Activated CD4-positive, alpha-beta T cell treated with anti-CD3 and anti-CD28 coated beads, Interleukin-2, amount 10 ng/mL, durations not matched to agents 7 days and 5 days (primary cell): ENCODE data around the gene RDH5. TPM values are rescaled to one million over a fixed set of nuclear protein-coding genes. Genes with fewer than 3 reads are reported as not detected.

Experiments used
- CTCF ChIA-PET: fragments of 350-600 bp; sonication (Branson Sonifier 250); formaldehyde crosslinking; loops from one replicate; lab custom pipeline; 2021; ENCODE audit warnings: antibody characterized with exemption; lab: Charles Lee
- POLR2A ChIA-PET: fragments of 350-600 bp; sonication (Branson Sonifier 250); formaldehyde crosslinking; loops from one replicate; lab custom pipeline; 2021; ENCODE audit warnings: antibody characterized with exemption; lab: Charles Lee
- DNase-seq: peaks from one replicate; pipeline ENCODE4 v3.0.0-alpha.2; 2020
- H3K27ac Mint-ChIP-seq: one replicate; pipeline ENCODE4 v1.8.0; 2021; ENCODE audit warnings: mild to moderate bottlenecking, moderate library complexity, mixed read lengths
- H3K27me3 Mint-ChIP-seq: one replicate; pipeline ENCODE4 v1.8.0; 2021; ENCODE audit warnings: mixed read lengths
- H3K36me3 Mint-ChIP-seq: one replicate; pipeline ENCODE4 v1.8.0; 2021; ENCODE audit warnings: low read depth, mixed read lengths
- H3K4me1 Mint-ChIP-seq: one replicate; pipeline ENCODE4 v1.8.0; 2021; ENCODE audit warnings: mixed read lengths
- H3K4me3 Mint-ChIP-seq: one replicate; pipeline ENCODE4 v1.8.0; 2021; ENCODE audit warnings: mild to moderate bottlenecking, moderate library complexity, mixed read lengths
- H3K9me3 Mint-ChIP-seq: one replicate; pipeline ENCODE4 v1.8.0; 2021; ENCODE audit warnings: mixed read lengths
- total RNA-seq, 2 experiments: library from RNA; stranded (reverse); gene quantifications; one replicate each; pipeline ENCODE4 v1.2.3, GENCODE V29; 2021

RDH5 gene
- total RNA-seq, 2 experiments from 2014 or later: 23.3 to 25.8 TPM

DNA sequence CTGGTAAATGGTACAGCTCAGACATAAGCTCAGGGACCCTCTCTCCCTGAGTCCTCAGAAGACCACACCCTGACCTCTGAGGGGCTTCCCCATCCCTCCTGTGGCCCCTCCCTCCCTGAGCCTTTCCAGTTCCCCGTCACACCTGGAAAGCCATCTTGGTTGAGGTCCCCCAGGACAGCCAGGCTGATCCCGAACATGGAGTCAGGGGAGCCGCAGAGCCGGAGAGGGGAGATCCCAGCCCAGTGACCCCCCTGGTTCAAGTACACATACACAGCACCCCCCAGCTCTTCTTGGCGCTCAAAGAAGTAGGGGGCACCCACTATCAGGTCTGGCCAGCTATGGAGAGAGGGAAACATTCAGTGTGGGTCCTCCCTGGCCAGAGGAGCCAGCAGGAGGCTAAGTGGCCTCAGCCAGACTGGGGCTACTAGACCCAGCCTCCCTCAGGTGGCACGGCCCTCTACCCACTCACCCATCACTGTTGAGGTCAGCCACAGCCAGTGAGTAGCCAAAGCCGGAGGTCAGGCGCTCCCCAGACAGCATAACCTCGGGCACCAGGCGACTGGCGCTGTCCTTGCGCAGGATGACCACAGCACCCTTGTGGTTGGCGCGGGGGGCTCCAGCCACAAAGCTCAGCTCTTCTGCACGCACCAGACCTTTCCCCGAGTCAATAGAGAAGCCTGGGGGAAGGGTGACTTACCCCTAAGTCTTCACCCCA is 21.8 kb upstream of the RDH5 start:
- ChIA-PET POLR2A (no interaction called here), CTCF (interaction anchor here (1.4 kb wide), 1 partner anchor 15 kb away, joined by 3 read pairs; no protein-coding TSS in a partner anchor)
- Mint-ChIP-seq H3K4me1 (no peaks in the 10 kb centered on the region), H3K27me3 (no peaks in the 10 kb centered on the region), H3K4me3 (no peak overlapping the region), H3K9me3 (no peaks in the 10 kb centered on the region), H3K36me3 (no peaks in the 10 kb centered on the region), H3K27ac (no peak overlapping the region)
- DNase-seq: no peak

DNA sequence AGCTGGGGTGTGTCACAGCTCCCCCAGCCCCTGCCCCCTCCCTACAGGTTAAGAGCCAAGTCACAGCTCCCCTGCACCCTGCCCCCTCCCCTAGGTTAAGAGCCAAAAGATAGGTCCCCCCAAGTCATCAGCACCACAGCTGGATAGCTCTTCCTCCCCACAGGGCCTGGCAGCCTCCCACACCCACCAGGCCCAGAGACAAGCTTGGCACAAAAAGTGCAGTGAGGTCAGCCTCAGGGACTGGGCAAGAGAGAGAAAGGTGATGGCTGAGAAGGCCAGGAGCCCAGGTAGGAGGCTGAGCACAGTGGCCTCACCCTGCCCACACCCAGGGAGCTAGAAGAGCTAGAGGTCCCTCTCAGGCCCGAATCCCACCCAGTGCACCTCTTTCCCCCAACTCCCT is 21.2 kb upstream of the RDH5 start:
- CTCF ChIA-PET: interaction anchor here (1.4 kb wide), 1 partner anchor 15 kb away, joined by 3 read pairs; no protein-coding TSS in a partner anchor
- Mint-ChIP-seq H3K27ac (peak overlapping the region; percentile 22), H3K27me3 (no peaks in the 10 kb centered on the region)

DNA sequence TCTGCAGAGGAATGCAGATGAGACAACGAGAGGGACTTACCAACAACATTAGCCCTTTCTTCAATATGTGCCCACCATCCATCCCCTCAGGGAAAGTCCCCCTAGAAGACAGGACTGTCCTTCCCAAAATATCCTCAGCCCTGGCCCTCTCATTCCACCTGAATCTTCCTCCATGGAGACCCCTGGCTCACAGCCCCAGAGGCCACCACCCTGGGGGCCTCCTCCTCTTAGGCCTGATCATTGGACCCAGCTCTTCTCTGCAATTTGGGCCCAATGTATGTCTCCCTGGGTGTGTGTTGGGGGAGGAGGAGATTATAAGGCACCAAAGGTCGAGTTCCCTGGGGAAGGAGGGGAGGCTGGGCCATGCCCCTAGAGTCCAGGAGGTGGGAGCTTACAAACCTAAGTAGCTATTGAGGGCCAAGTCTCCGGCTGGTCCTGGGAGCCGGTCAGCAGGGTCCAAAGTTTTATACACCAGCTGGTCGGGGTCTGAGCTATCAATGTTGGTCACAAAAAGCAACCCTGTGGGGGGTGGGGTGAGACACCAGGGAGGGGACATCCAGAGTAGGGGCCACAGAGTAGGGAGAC is 20.6 kb upstream of the RDH5 start:
- H3K27me3 Mint-ChIP-seq: no peaks in the 10 kb centered on the region

More for the DNA sequence above, 21.2 kb upstream of the RDH5 start:
- DNase-seq: no peak
- Mint-ChIP-seq H3K4me3 (no peak overlapping the region), H3K4me1 (no peaks in the 10 kb centered on the region), H3K9me3 (no peaks in the 10 kb centered on the region), H3K36me3 (no peaks in the 10 kb centered on the region)
- POLR2A ChIA-PET: no interaction called here

DNA sequence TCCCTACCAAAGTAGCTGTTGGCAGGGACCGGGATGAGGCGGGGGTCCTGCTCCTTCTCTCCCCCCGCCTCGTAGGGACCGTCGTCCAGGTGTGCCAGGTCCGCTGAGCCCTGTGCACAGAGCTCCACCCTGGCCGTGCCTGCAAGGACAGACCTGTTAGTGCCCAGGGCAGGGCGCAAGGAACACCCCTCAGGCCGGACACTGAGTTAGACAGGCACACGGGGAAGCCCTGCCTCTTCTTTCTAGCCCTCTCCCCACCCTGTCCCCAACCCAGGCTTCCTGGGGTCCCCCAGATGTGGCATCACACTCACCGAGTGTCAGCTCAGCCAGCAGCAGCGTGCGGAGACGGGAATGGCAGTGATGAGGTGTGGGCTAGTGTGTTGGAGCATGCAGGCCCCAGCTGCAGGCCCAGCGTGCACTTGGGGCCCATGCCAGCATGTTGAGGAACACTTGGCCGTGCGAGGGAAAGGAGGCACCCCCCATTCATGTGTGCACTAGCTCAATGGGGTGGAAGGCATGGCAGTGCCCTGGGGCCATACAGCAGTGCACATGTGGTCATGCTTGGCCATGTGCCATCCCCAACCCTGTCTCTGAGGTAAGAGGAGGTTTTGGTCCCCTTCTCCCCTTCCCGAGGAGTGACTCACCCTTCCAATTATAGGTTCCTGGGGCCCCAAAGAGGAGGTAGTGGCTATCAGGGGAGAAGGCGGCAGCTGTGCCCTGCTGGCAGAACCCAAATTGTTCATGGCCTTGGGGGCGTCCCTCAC is 19.8 kb upstream of the RDH5 start:
- ChIA-PET POLR2A (no interaction called here), CTCF (interaction anchor here (1.3 kb wide), 1 partner anchor 10 kb away, joined by 5 read pairs; no protein-coding TSS in a partner anchor)
- no peak overlapping the region for H3K27ac Mint-ChIP-seq
- no peak overlapping the region for H3K4me3 Mint-ChIP-seq
- no peaks in the 10 kb centered on the region for H3K9me3 Mint-ChIP-seq
- no peaks in the 10 kb centered on the region for H3K27me3 Mint-ChIP-seq
- DNase-seq: no peak
- H3K4me1 Mint-ChIP-seq: no peaks in the 10 kb centered on the region
- no peaks in the 10 kb centered on the region for H3K36me3 Mint-ChIP-seq

More for the DNA sequence above, 20.6 kb upstream of the RDH5 start:
- no peak overlapping the region for H3K27ac Mint-ChIP-seq
- CTCF ChIA-PET: interaction anchor here (1.4 kb wide), 1 partner anchor 16 kb away, joined by 3 read pairs; no protein-coding TSS in a partner anchor
- H3K36me3 Mint-ChIP-seq: no peaks in the 10 kb centered on the region
- no peaks in the 10 kb centered on the region for H3K9me3 Mint-ChIP-seq
- no peak overlapping the region for H3K4me3 Mint-ChIP-seq
- H3K4me1 Mint-ChIP-seq: no peaks in the 10 kb centered on the region
- POLR2A ChIA-PET: no interaction called here
- no peak for DNase-seq

DNA sequence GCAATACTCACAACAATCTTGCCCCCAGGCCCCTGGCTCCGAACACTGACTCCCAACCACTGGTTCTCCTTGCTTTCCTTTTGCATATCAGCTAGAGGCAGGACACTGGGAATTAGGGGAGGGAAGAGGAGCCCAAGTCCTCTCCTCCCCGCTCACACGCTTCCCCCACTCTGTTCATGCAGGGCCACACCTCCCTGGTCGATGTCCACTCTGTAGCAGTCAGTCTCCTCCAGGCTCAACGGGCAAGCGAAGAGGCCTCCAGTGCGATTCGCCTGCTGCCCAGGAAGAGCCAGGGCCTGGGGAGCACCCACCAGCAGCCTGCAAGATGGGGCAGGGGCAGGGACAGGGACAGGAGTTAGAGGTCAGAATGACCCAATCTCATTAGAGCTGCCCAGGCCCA is 17.3 kb upstream of the RDH5 start:
- peaks cover 11% of the 10 kb centered on the region for H3K27me3 Mint-ChIP-seq
- H3K9me3 Mint-ChIP-seq: no peaks in the 10 kb centered on the region
- H3K27ac Mint-ChIP-seq: no peak overlapping the region
- peaks cover 7% of the 10 kb centered on the region for H3K4me1 Mint-ChIP-seq
- POLR2A ChIA-PET: no interaction called here
- H3K4me3 Mint-ChIP-seq: no peak overlapping the region
- H3K36me3 Mint-ChIP-seq: no peaks in the 10 kb centered on the region
- no peak for DNase-seq
- CTCF ChIA-PET: no interaction called here

DNA sequence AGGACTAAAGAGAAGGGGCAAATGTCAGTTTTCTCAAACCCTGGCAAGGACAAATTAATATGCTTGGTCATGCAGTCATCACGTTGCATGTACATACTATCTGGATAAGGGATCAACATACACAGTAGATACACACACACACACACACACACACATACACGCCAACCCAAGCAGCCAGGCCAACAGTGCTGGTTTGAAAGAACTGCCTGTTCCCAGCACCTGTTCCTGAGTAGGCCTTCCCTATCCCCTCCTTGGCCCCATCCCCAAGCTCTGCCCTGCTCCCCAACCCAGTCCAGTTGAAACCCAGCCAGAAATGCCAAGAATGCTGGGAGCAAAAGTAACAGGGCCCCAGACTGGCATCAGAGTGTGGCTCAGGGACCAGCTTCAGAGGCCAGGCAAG is 16.9 kb upstream of the RDH5 start:
- H3K36me3 Mint-ChIP-seq: no peaks in the 10 kb centered on the region
- no peaks in the 10 kb centered on the region for H3K9me3 Mint-ChIP-seq
- no peak for DNase-seq
- POLR2A ChIA-PET: no interaction called here
- CTCF ChIA-PET: no interaction called here
- peaks cover 14% of the 10 kb centered on the region for H3K27me3 Mint-ChIP-seq
- no peak overlapping the region for H3K4me3 Mint-ChIP-seq
- H3K4me1 Mint-ChIP-seq: peaks cover 11% of the 10 kb centered on the region
- H3K27ac Mint-ChIP-seq: no peak overlapping the region

DNA sequence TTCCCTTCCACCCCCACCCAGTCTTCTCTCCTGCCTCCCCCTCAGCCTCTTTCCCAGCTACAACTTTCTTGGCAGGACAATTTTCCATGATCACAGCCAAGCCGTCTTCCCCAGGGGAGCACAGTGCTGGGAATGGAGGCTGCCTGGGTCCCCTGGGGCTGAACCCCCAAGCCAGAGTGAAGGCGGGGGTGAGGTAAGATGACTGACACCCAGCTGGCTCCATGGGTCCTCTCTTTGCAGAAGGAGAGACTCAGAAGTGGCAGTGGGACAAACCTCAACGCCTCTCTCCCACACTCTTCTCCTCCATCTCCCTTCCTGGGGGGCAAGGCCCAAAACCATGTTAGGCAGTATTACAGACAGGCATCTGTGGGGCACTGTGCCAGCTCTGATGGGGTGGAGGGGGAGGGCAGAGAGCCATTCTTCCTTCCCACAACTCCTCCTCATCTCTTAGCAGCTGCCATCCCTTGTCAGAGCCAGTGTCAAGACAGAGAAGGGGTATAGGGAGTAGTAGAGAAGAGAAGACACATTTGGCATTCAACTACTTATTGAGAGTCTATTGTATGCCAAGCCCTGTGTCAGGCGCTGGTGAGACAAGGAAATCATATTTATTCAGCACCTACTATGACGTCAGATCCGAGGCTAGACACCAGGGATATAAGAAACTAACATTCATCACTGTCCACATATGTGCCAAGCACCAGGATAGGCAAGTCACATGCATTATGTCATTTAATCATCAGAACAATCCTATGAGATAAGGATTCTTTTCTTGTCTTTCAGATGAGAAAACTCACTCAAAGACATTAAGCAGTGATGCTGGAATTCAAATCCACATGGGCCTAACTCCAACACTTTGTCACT is 16.1 kb upstream of the RDH5 start:
- DNase-seq: no peak
- H3K4me3 Mint-ChIP-seq: no peak overlapping the region
- H3K27ac Mint-ChIP-seq: no peak overlapping the region
- H3K36me3 Mint-ChIP-seq: no peaks in the 10 kb centered on the region
- H3K4me1 Mint-ChIP-seq: peaks cover 18% of the 10 kb centered on the region
- peaks cover 22% of the 10 kb centered on the region for H3K27me3 Mint-ChIP-seq
- ChIA-PET POLR2A (no interaction called here), CTCF (no interaction called here)
- H3K9me3 Mint-ChIP-seq: no peaks in the 10 kb centered on the region

DNA sequence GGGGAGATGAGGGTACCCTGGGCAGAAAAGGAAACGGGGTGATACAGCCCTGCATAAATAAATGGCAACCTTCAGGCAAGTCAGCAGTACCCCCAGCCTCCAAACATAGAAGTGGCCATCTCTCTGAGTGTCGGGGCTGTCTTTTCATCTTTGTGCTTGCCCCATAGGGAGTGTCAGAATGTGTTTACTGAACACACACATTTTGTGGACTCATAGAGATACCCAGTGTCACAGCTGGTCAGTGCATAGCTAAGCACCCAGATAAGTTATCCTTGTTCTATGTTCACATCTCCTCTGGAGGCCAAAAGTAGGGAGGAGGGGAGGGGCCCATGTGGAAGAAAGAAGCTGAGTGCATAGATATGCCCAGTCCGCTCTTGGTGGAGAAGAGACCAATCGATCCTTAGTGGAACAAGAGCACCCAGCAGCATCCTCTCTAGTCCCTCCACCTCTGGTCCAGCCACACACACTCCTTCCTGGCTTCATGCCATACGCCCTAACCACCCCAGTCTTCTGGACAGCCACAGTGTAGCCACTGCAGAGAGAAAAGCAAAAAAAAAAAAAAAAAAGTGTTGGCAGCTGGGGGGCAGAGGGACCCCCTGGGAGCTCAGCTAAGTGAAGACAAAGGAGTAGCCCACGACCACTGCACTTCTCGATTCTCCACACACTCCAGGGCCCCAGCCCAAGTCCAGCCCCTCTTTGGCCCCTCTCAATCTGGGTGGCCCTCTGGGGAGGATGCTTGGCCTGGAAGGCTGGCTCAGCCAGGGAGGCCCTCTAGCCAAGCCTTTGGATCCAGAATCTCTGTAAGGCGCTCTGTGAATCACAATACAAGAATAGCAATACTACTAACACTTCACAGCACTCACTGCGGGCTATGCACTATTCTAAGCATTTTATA is 15.1 kb upstream of the RDH5 start:
- H3K4me1 Mint-ChIP-seq: peaks cover 20% of the 10 kb centered on the region
- H3K27ac Mint-ChIP-seq: no peak overlapping the region
- peaks cover 30% of the 10 kb centered on the region for H3K27me3 Mint-ChIP-seq
- no peaks in the 10 kb centered on the region for H3K9me3 Mint-ChIP-seq
- no peaks in the 10 kb centered on the region for H3K36me3 Mint-ChIP-seq
- no peak for DNase-seq
- POLR2A ChIA-PET: interaction anchor here (0.9 kb wide), 1 partner anchor 11 kb away, joined by 5 read pairs; the partner anchor contains the start of gene BLOC1S1
- H3K4me3 Mint-ChIP-seq: no peak overlapping the region
- CTCF ChIA-PET: interaction anchor here (1.0 to 1.8 kb wide), 7 partner anchors 11 to 58 kb away, joined by 3 to 7 read pairs (median 3); partner anchors contain the start of gene BLOC1S1

DNA sequence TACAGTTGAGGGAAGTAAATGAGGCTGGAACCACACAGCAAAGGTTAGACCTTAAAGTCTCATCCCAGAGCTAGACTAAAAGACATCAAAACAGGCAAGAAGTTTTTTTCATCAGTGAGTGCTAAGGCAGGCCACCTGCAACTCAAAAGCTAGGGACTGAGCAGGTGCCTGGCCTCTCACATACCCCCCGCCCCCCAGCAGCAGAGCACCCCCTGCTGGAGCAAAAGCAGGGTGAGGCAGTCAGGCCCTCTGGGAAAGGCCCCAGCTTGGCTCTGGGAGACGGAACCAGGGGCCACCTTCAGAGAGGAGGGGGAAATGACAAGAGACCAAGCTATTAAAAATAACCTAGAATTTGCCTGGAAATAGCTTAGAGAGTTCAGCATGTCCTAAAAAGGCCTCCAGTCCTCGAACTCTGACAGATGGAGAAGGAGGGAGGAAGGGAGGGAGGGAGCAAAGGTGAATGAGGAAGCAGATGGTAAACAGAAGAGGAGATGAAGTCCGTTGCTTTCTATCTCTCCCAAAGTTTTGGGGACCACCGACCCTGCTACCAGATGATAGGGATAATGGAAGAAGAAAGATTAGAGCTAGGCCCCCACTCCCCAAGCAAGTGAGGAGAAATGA is 14.3 kb upstream of the RDH5 start:
- H3K36me3 Mint-ChIP-seq: no peaks in the 10 kb centered on the region
- no peak for DNase-seq
- no peak overlapping the region for H3K27ac Mint-ChIP-seq
- ChIA-PET POLR2A (interaction anchor here (0.9 kb wide), 1 partner anchor 10 kb away, joined by 5 read pairs; the partner anchor contains the start of gene BLOC1S1), CTCF (interaction anchor here (1.0 to 1.8 kb wide), 9 partner anchors 10 to 59 kb away, joined by 3 to 7 read pairs (median 3); partner anchors contain the start of gene BLOC1S1)
- peaks cover 34% of the 10 kb centered on the region for H3K27me3 Mint-ChIP-seq
- peaks cover 20% of the 10 kb centered on the region for H3K4me1 Mint-ChIP-seq
- H3K9me3 Mint-ChIP-seq: no peaks in the 10 kb centered on the region
- H3K4me3 Mint-ChIP-seq: no peak overlapping the region

DNA sequence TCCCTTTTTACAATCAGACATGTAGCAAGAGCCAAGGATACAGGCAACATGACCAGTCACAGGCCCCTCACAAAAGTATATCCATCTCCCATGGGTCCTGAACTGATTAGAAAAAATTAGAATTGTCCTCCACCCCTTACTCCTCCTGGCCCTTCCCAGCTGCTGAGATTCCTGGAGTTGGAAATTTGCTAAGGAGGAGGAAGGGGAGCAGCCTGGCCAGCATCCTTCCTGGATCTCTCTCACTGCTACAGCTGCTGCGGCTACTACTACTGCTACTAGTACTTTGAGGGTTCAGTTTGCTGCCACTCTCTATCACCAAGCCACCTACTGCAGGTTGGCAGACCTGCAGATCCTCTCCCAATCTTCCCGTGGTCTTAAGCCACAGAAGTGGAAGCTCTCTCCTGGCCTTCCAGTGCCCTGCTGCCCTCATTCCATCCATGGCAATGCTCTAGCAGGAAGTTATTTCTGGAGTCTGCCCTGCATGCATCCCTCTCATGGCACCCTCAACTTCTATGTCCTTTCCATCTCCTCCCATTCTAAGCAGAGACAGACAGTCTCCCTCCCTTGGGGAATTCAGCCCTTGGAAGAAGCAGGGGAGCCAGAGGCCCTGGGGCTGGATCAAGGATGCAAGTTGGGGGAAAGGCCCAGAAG is 13.5 kb upstream of the RDH5 start:
- Mint-ChIP-seq H3K27me3 (peaks cover 36% of the 10 kb centered on the region), H3K36me3 (no peaks in the 10 kb centered on the region), H3K27ac (no peak overlapping the region), H3K4me3 (peak overlapping the region; percentile 61), H3K9me3 (no peaks in the 10 kb centered on the region), H3K4me1 (peaks cover 20% of the 10 kb centered on the region)
- POLR2A ChIA-PET: no interaction called here
- no peak for DNase-seq
- CTCF ChIA-PET: interaction anchor here (1.0 to 1.8 kb wide), 6 partner anchors 15 to 60 kb away, joined by 3 to 6 read pairs (median 3); no protein-coding TSS in a partner anchor
